Loucy (cell line): ENCODE measurements around the gene ZNF785.

Source experiments
- H2AFZ ChIP-seq: fragments of 200-600 bp; sonication (generic); 2 replicates; pipeline ENCODE4 v1.6.0; 2016; ENCODE audit warnings: antibody characterized with exemption, mild to moderate bottlenecking, low read length, moderate library complexity
- H3F3A ChIP-seq: fragments of 200-600 bp; 2 replicates; pipeline ENCODE4 v1.6.0; 2016; ENCODE audit warnings: antibody characterized with exemption, low read depth, mild to moderate bottlenecking
- H3K27me3 ChIP-seq: fragments of 200-600 bp; sonication (generic); 2 replicates; pipeline ENCODE4 v1.6.1; 2014; ENCODE audit warnings: low read length, mild to moderate bottlenecking; ENCODE audit not compliant: insufficient read depth, poor library complexity, severe bottlenecking
- H3K36me3 ChIP-seq: fragments of 200-600 bp; sonication (generic); 2 replicates; pipeline ENCODE4 v1.6.1; 2016; ENCODE audit warnings: low read length; ENCODE audit not compliant: insufficient read depth
- H3K4me1 ChIP-seq: fragments of 200-600 bp; sonication (generic); 2 replicates; pipeline ENCODE4 v1.5.1; 2014; ENCODE audit warnings: low read length, mild to moderate bottlenecking; ENCODE audit not compliant: insufficient read depth, poor library complexity, severe bottlenecking
- H3K4me2 ChIP-seq: fragments of 200-600 bp; sonication (generic); 2 replicates; pipeline ENCODE4 v1.6.0; 2014; ENCODE audit warnings: antibody characterized with exemption, low read length, low read depth, mild to moderate bottlenecking; ENCODE audit not compliant: poor library complexity, severe bottlenecking
- H3K4me3 ChIP-seq: fragments of 200-600 bp; sonication (generic); 2 replicates; pipeline ENCODE4 v1.5.1; 2014; ENCODE audit warnings: low read length, mild to moderate bottlenecking, mixed read lengths; ENCODE audit not compliant: poor library complexity, severe bottlenecking
- H3K79me2 ChIP-seq: fragments of 200-600 bp; sonication (generic); 2 replicates; pipeline ENCODE4 v1.6.1; 2014; ENCODE audit warnings: low read length; ENCODE audit not compliant: insufficient read depth
- H3K9ac ChIP-seq: fragments of 200-600 bp; sonication (generic); 2 replicates; pipeline ENCODE4 v1.6.0; 2014; ENCODE audit warnings: mild to moderate bottlenecking, low read depth, low read length, moderate library complexity; ENCODE audit not compliant: poor library complexity, severe bottlenecking
- H3K9me2 ChIP-seq: fragments of 200-600 bp; sonication (generic); replicated peaks from 2 replicates; pipeline ENCODE4 v1.6.1; 2016; ENCODE audit warnings: low read depth, low read length, mixed read lengths
- H3K9me3 ChIP-seq: fragments of 200-600 bp; sonication (generic); 2 replicates; pipeline ENCODE4 v1.6.1; 2014; ENCODE audit warnings: mild to moderate bottlenecking, antibody characterized with exemption, low read length, low read depth; ENCODE audit not compliant: insufficient read depth
- H4K20me1 ChIP-seq: fragments of 200-600 bp; sonication (generic); 2 replicates; pipeline ENCODE4 v1.6.0; 2014; ENCODE audit warnings: antibody characterized with exemption, low read length, mild to moderate bottlenecking; ENCODE audit not compliant: insufficient read depth, poor library complexity, severe bottlenecking
- EZH2phosphoT487 ChIP-seq: fragments of 200-600 bp; IDR thresholded peaks from 2 replicates; pipeline ENCODE4 v1.6.1; 2018; ENCODE audit warnings: antibody characterized with exemption, mild to moderate bottlenecking, moderate library complexity, borderline replicate concordance
- TF ChIP-seq, protein P1 (sequence below): fragments of 200-600 bp; sonication (generic); conservative IDR thresholded peaks from 2 replicates; pipeline ENCODE4 v1.5.1; 2014; ENCODE audit warnings: mild to moderate bottlenecking, antibody characterized with exemption, low read length

The ZNF785 gene

DNA sequence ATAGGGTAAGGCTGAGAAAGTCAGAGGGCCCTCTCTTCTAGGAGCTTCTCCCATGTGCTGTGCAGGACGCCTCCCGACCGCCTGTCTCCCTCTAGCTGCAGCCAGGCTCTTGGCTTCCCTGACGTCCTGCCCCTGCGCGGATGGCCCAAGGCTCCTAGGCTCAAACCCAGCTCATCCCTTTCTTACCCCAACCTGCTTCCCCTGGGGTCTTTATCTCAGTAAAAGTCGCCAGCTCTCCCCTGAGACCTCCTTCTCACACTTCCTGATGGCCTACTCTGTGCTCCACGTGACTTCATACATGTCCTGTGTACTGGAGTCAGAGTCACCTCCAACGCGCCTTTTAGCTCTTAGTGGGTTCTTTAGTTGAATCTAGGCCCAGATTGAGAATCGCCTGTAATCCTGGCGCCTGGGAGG is 49.7 kb downstream of the ZNF785 start:
- peaks cover 10% of the 10 kb centered on the region for H3K4me1 ChIP-seq
- H3K9me2 ChIP-seq: no peaks in the 10 kb centered on the region
- TF ChIP-seq, protein P1, sequence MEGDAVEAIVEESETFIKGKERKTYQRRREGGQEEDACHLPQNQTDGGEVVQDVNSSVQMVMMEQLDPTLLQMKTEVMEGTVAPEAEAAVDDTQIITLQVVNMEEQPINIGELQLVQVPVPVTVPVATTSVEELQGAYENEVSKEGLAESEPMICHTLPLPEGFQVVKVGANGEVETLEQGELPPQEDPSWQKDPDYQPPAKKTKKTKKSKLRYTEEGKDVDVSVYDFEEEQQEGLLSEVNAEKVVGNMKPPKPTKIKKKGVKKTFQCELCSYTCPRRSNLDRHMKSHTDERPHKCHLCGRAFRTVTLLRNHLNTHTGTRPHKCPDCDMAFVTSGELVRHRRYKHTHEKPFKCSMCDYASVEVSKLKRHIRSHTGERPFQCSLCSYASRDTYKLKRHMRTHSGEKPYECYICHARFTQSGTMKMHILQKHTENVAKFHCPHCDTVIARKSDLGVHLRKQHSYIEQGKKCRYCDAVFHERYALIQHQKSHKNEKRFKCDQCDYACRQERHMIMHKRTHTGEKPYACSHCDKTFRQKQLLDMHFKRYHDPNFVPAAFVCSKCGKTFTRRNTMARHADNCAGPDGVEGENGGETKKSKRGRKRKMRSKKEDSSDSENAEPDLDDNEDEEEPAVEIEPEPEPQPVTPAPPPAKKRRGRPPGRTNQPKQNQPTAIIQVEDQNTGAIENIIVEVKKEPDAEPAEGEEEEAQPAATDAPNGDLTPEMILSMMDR: peak; percentile 67
- no peak for TF ChIP-seq EZH2phosphoT487
- peak overlapping the region; percentile 96 for H3K9ac ChIP-seq
- no peaks in the 10 kb centered on the region for H3K9me3 ChIP-seq
- H3K27me3 ChIP-seq: no peaks in the 10 kb centered on the region
- H4K20me1 ChIP-seq: peaks cover 7% of the 10 kb centered on the region
- H3K79me2 ChIP-seq: peaks cover 58% of the 10 kb centered on the region
- peak overlapping the region; percentile 85 for H3K4me2 ChIP-seq
- peak overlapping the region; percentile 96 for H3K4me3 ChIP-seq
- no peaks in the 10 kb centered on the region; the same call in 1 of the 2 replicates for H3K36me3 ChIP-seq
- H2AFZ ChIP-seq: peak overlapping the region; percentile 80; the same call in 1 of the 2 replicates
- H3F3A ChIP-seq: no peaks in the 10 kb centered on the region

DNA sequence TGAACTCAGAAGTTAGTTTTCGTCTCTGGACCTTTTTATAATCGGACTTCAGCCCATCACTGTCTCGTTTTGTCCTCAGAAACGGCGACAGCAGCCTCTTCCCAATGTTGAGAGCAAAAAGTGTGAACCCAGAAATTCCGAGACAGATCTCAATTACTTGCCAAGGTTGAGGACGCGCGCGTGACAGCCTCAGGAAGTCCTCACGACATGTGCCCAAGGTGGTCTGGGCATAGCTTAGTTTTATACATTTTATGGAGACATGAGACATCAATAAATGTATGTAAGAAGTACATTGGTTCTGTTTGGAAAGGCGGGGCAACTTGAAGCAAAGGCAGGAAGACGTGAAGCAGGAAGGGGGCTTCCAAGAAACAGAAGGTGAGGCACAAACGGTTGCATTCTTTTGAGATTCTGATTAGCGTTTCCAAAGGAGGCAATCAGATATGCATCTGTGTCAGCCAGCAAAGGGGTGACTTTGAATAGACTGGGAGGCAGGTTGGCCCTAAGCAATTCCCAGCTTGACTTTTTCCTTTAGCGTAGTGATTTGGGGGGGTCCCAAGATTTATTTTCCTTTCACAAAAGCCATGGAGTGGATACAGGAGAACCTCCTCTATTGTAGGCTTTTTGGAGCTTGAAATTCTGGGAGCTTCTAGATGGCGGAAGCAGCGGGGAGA is 50.3 kb downstream of the ZNF785 start:
- Histone ChIP-seq H2AFZ (peak overlapping the region; percentile 80), H3K9me2 (no peaks in the 10 kb centered on the region), H3K27me3 (no peaks in the 10 kb centered on the region), H3K4me2 (peak overlapping the region; percentile 85), H3K4me1 (peaks cover 10% of the 10 kb centered on the region), H4K20me1 (peaks cover 7% of the 10 kb centered on the region), H3K9me3 (no peaks in the 10 kb centered on the region), H3K9ac (peak overlapping the region; percentile 96), H3K36me3 (no peaks in the 10 kb centered on the region; the same call in 1 of the 2 replicates), H3K79me2 (peaks cover 58% of the 10 kb centered on the region), H3F3A (no peaks in the 10 kb centered on the region), H3K4me3 (peak overlapping the region; percentile 96)
- TF ChIP-seq, protein P1: no peak
- no peak for TF ChIP-seq EZH2phosphoT487

DNA sequence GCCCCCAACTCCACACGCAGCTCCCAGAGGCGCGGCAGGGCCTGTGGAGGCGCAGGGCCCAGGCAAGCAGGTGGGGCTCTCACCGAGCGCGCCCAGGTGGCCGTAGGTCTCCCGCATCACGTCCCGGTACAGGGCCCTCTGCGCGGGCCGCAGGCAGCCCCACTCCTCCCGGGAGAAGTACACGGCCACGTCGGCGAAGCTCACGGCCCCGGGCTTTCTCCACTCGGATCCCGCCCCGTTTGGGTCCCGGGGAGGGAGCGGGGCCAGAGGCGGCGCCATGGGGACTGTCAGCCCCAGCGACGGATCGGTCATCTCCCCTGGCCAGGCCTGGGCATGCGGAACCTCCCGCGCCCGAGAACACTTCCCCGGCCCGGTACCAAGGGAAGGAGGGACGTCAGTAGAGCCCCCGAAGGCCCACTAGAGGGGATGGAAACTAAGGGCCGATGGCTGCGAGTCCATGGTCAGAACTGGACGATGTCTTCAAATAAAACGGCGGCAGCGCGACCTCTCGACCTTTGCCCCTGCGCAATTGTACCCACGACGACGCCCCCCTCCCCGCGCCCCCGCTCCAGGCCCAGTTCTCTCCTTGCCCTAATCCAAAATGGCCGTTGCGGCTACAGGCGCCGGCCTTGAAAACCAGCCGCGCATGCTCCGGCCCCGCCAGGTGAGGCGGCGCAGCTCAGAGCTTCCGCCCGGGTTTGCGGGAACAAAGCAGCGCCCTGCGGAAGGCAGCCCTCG is 51.0 kb downstream of the ZNF785 start, which contains the start of gene ZNF747:
Gene ZNF747 (minus strand): TSS at position 491 of the 738 bp plus-strand sequence. CDS start 179 bp downstream, at position 312.
- Histone ChIP-seq H3K27me3 (no peaks in the 10 kb centered on the region), H2AFZ (peak within 1 kb of the TSS; percentile 86), H3K4me2 (peak within 1 kb of the TSS; percentile 91), H3K9ac (peak within 1 kb of the TSS; percentile 96), H3F3A (no peaks in the 10 kb centered on the region), H3K4me3 (peak within 1 kb of the TSS; percentile 96), H3K36me3 (no peaks in the 10 kb centered on the region; the same call in 1 of the 2 replicates), H3K9me2 (no peaks in the 10 kb centered on the region), H4K20me1 (peaks cover 7% of the 10 kb centered on the region), H3K4me1 (peaks cover 10% of the 10 kb centered on the region), H3K9me3 (no peaks in the 10 kb centered on the region), H3K79me2 (peaks cover 58% of the 10 kb centered on the region)
- TF ChIP-seq, protein P1: no peak
- no peak for TF ChIP-seq EZH2phosphoT487
